Activated CD8-positive, alpha-beta memory T cell treated with anti-CD3 and anti-CD28 coated beads, Interleukin-2, amount 50 U/mL, for 4 hours (primary cell): ENCODE data around the gene PHLDB1.
A peak's percentile ranks its signal among the peaks of the same experiment; 100 is the strongest.

ENCODE experiments used
- DNase-seq: peaks from one replicate; pipeline ENCODE4 v3.0.0-alpha.2; 2020

Gene PHLDB1

GRCh38 chr11:118690553-118691304 lies 83.3 kb downstream of the PHLDB1 start:
- DNase-seq = no peak

DNA sequence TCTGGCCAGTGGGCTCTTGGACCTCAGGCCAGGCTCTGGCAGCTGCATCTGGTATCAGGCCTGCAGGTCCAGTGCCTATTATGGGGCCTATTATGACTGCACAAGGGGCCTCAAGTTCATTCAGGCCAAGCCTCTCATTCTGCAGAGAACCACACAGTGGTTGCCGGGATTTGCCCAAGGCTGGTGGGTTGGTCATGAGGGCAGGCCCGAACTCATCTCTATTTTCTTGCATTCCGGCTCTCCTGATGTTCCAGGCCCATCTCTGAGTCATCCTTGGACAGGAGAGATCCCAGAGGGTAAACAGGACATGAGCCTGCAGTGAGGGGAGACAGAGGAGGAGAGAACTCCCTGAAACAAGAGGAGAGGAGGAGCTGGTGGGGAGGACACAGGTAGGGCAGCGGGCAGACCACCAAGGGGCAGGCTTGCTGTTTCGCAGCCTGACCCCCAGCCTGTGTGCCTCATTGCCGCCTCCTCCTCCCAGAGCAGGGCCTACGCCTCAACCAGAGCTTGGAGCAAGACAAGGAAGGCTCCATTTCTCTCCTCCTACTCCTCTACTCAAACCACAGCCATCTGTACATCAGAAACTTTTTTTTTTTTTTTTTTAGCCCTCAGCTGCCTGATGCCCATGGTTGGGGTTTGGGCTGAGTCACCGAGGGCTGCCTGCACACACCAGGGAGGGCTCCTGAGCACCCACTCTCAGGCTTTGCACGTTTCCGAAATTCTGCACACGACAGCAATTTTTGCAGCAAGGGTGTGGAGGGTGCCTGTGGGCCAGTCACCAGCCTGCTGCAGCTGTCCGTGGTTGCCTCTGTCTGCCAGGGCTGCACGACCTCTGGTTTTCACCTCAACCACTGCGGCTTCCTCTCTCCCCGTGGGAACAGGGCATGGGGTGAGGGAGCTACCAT lies 84.8 kb downstream of the PHLDB1 start:
- DNase-seq = peak; percentile 70

- DNase-seq = no peak
Measured at GRCh38 chr11:118694185-118694584, 86.8 kb downstream of the PHLDB1 start.

DNA sequence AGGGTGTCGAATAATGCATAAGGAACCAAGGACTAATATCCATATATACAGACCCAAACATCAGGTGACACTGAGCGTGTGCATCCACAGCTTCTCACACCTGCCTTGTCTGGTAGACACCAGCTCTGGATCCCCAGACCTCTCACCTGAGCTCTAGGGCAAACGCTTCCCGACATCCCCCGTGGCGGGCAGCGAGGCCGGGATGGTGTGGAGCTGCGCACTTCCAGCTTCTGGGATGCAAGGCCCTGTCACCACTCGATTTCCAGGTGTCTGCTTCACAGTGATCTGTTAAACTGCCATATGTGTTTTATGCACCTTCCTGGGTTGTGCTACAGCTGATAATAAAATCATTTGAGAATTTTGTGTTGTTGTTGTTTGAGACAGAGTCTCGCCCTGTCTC lies 87.4 kb downstream of the PHLDB1 start:
- no peak for DNase-seq

- DNase-seq = no peak
Measured at GRCh38 chr11:118696673-118697226, 89.3 kb downstream of the PHLDB1 start.

DNA sequence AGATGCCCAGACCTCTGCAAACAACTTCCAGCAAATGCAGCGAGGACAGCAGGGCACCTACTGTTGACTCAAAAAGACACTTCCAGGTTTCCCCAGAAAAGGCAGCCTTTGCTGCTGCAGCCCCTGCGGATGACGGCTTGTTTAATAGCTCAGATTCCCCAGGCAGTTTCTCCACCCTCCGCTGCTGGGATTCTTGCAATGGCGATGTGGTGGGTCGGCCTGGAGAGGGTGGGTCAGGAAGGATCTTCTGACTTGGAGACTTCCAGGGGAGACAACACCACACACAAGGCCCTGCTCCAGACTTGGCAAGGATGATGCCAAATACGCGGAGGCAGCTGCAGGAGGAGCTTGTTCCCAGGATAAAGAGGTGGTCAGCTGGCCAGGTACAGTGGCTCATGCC lies 89.9 kb downstream of the PHLDB1 start:
- no peak for DNase-seq

DNA sequence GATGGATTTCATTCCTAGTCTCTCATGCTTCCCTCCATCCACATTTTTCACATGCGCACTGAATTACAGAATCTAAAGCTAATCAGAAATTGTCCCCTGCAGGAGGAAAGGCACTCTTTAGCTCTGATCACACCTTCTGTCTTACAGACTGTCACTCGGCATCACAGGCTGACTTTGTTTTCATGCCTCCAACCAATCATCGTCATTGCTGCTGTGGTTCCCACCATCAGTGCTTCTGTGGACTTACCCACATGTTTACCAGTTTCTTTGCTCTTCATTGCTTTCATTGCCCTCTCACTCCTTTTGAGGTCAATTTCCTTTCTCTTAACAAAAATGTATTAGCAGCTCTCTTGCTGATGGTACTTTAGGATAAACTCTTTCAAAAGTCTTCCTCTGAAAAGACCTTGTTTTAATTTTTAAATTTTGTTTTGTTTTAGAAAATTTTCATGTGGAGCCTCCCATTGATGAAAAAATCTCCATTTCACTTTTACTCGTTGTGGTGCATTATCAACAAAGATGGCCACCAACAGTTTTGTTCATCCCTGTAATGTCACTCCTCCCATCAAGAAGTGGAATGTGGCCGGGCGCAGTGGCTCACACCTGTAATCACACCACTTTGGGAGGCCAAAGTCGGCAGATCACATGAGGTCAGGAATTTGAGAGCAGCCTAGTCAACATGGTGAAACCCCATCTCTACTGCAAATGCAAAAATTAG lies 92.2 kb downstream of the PHLDB1 start:
- peak; percentile 54 for DNase-seq

- no peak for DNase-seq
Measured at GRCh38 chr11:118703563-118704106, 96.2 kb downstream of the PHLDB1 start.

- no peak for DNase-seq
Measured at GRCh38 chr11:118705111-118705741, 97.8 kb downstream of the PHLDB1 start.

- DNase-seq = no peak
Measured at GRCh38 chr11:118705791-118706545, 98.6 kb downstream of the PHLDB1 start.

GRCh38 chr11:118706546-118706825 lies 99.1 kb downstream of the PHLDB1 start:
- DNase-seq = no peak
